CD14-positive monocyte (primary cell): ENCODE data around the gene SMIM13. TPM values are rescaled to one million over a fixed set of nuclear protein-coding genes. Genes with fewer than 3 reads are reported as not detected.

ENCODE experiments used
- DNase-seq, 3 donors: peaks; one replicate each; pipeline ENCODE4 v3.0.0-alpha.2; 2011 to 2022
- H2AFZ ChIP-seq: 2 replicates; pipeline ENCODE4 v1.6.0; 2012; ENCODE audit warnings: mild to moderate bottlenecking, low read depth, low read length, inconsistent platforms; ENCODE audit not compliant: insufficient read depth, poor library complexity, severe bottlenecking
- H3K27ac ChIP-seq, 2 donors: 1 replicate in 1 of 2; 2 replicates in 1 of 2; pipeline ENCODE4 v1.5.1; 2012 to 2013; ENCODE audit warnings: low read length in 2 of 2, control low read depth in 1 of 2, inconsistent platforms in 1 of 2, low read depth in 1 of 2, mild to moderate bottlenecking in 1 of 2
- H3K27me3 ChIP-seq, 2 donors: one replicate each; pipeline versions ENCODE4 v1.6.0 to v1.6.1; 2011 to 2013; ENCODE audit warnings: low read length in 2 of 2; ENCODE audit not compliant: control insufficient read depth in 2 of 2, insufficient read depth in 2 of 2
- H3K36me3 ChIP-seq, 2 donors: replicated peaks in 1 of 2; 1 replicate in 1 of 2; 2 replicates in 1 of 2; pipeline versions ENCODE4 v1.5.1 to v1.6.1; 2012 to 2013; ENCODE audit warnings: low read length in 2 of 2, control low read depth in 1 of 2, inconsistent platforms in 1 of 2, mild to moderate bottlenecking in 1 of 2; ENCODE audit not compliant: insufficient read depth in 2 of 2, control insufficient read depth in 1 of 2
- H3K4me1 ChIP-seq, 2 donors: 1 replicate in 1 of 2; 2 replicates in 1 of 2; pipeline versions ENCODE4 v1.5.1 to v1.6.1; 2012 to 2013; ENCODE audit warnings: low read length in 2 of 2, control low read depth in 1 of 2, inconsistent platforms in 1 of 2, mild to moderate bottlenecking in 1 of 2, moderate library complexity in 1 of 2; ENCODE audit not compliant: insufficient read depth in 2 of 2, control insufficient read depth in 1 of 2
- H3K4me2 ChIP-seq: replicated peaks from 2 replicates; pipeline ENCODE3; 2012; ENCODE audit warnings: low read length, moderate library complexity, mild to moderate bottlenecking; ENCODE audit not compliant: poor library complexity, severe bottlenecking; ENCODE audit errors: extremely low read depth
- H3K4me3 ChIP-seq, 3 experiments: fragments of 200-600 bp in 1 of 3; sonication (generic) in 1 of 3; replicated peaks in 1 of 3; 1 replicate in 2 of 3; 2 replicates in 1 of 3; pipeline ENCODE4 v1.5.1; 2011 to 2013; ENCODE audit warnings: low read length in 3 of 3, mild to moderate bottlenecking in 3 of 3, control low read depth in 2 of 3, low read depth in 2 of 3, inconsistent platforms in 1 of 3, moderate library complexity in 1 of 3
- H3K79me2 ChIP-seq: 2 replicates; pipeline ENCODE4 v1.6.0; 2012; ENCODE audit warnings: mild to moderate bottlenecking, control low read depth, inconsistent platforms, low read length, moderate library complexity; ENCODE audit not compliant: insufficient read depth
- H3K9ac ChIP-seq: 2 replicates; pipeline ENCODE4 v1.6.0; 2017; ENCODE audit warnings: low read length, mild to moderate bottlenecking; ENCODE audit not compliant: insufficient read depth, poor library complexity, severe bottlenecking
- H3K9me3 ChIP-seq, 2 donors: replicated peaks in 1 of 2; 1 replicate in 1 of 2; 2 replicates in 1 of 2; pipeline versions ENCODE4 v1.5.1 to v1.6.1; 2012 to 2013; ENCODE audit warnings: low read length in 2 of 2, control low read depth in 1 of 2; ENCODE audit not compliant: control insufficient read depth in 1 of 2, insufficient read depth in 1 of 2
- H4K20me1 ChIP-seq: 2 replicates; pipeline ENCODE4 v1.6.0; 2012; ENCODE audit warnings: mild to moderate bottlenecking, low read length, control low read depth, moderate library complexity; ENCODE audit not compliant: insufficient read depth
- H3K27ac Mint-ChIP-seq, 7 donors: one replicate each; pipeline ENCODE4 v1.8.0; 2020; ENCODE audit warnings: mild to moderate bottlenecking in 7 of 7, mixed read lengths in 7 of 7, moderate library complexity in 6 of 7, inconsistent platforms in 2 of 7
- H3K27me3 Mint-ChIP-seq, 3 donors: one replicate each; pipeline ENCODE4 v1.8.0; 2021 to 2022; ENCODE audit warnings: low read depth in 3 of 3, mild to moderate bottlenecking in 3 of 3, mixed read lengths in 3 of 3, moderate library complexity in 3 of 3, inconsistent platforms in 1 of 3
- H3K36me3 Mint-ChIP-seq, 2 donors: one replicate each; pipeline ENCODE4 v1.8.0; 2020; ENCODE audit warnings: mixed read lengths in 2 of 2, inconsistent platforms in 1 of 2, mild to moderate bottlenecking in 1 of 2
- H3K4me1 Mint-ChIP-seq: one replicate; pipeline ENCODE4 v1.8.0; 2020; ENCODE audit warnings: mild to moderate bottlenecking, mixed read lengths
- H3K4me3 Mint-ChIP-seq, 2 donors: one replicate each; pipeline ENCODE4 v1.8.0; 2020; ENCODE audit warnings: mild to moderate bottlenecking in 2 of 2, mixed read lengths in 2 of 2, moderate library complexity in 1 of 2
- H3K9me3 Mint-ChIP-seq, 7 donors: one replicate each; pipeline ENCODE4 v1.8.0; 2020 to 2022; ENCODE audit warnings: mixed read lengths in 7 of 7, mild to moderate bottlenecking in 6 of 7, moderate library complexity in 6 of 7, inconsistent platforms in 2 of 7
- WGBS: methylation state at CpG from one replicate; pipeline ENCODE4 v1.1.5; 2013; ENCODE audit warnings: missing lambda C conversion rate; ENCODE audit not compliant: insufficient coverage; 5-methylcytosine and 5-hydroxymethylcytosine counted together
- intact Hi-C, 2 donors: fragments of 100-400 bp; cut with micrococcal nuclease; formaldehyde crosslinking; loops; one replicate each; pipeline versions ENCODE4 v1.15.0 to v1.15.1; 2023
- polyA plus RNA-seq, 3 donors: library from polyadenylated mRNA; depleted of rRNA in 1 of 3; unstranded in 2 of 3; stranded (reverse) in 1 of 3; fragments of 300-500 nt in 2 of 3; fragments of >200 nt in 1 of 3; fragmentation: Illumina TruSeq in 2 of 3; gene quantifications; 1 replicate in 2 of 3; 2 replicates in 1 of 3; pipeline ENCODE4 v1.2.3, GENCODE V29; 2012 to 2021
- TF ChIP-seq, protein P1 (sequence below): fragments of 200-600 bp; IDR thresholded peaks from one replicate; pipeline ENCODE4 v1.8.0; 2022; ENCODE audit warnings: antibody characterized with exemption, mild to moderate bottlenecking

SMIM13 gene
- polyA plus RNA-seq, 3 donors, result 1.4 to 3.4 (median 2.4) TPM

DNA sequence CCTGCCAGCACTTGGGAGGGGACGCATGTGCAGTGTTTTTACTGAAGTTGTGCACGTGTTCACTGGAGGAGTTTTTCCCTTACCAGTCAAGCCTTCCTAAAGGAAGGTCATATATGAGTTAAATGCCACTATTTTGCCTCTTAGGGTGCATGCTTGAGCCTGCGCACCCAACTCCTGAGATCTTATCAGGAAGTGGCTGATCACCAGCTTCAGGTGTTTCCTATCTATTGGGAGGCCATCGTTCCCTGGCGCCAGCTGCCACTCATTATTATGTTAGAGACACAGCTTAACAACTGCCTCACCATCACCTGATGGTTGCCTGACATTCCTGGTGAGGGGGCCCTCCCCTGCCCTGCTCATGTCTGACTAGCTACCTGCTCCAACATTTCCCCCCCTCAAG lies 9.4 kb downstream of the SMIM13 start:
- Histone ChIP-seq H3K36me3 (no peaks in the 10 kb centered on the region), H3K4me3 (no peak overlapping the region), H3K79me2 (peaks cover 99% of the 10 kb centered on the region), H3K9me3 (peaks cover 0 to 9% of the 10 kb centered on the region in 2 donors), H4K20me1 (peaks cover 51% of the 10 kb centered on the region), H3K27me3 (no peaks in the 10 kb centered on the region), H3K27ac (no peak overlapping the region), H3K4me1 (no peaks in the 10 kb centered on the region), H3K9ac (no peak overlapping the region), H2AFZ (no peak overlapping the region), H3K4me2 (no peak overlapping the region)
- H3K27ac Mint-ChIP-seq, result no peak overlapping the region
- peaks cover 18 to 19% of the 10 kb centered on the region in 2 donors for H3K36me3 Mint-ChIP-seq
- H3K4me3 Mint-ChIP-seq, result no peak overlapping the region
- 71% methylated on average over 3 of the region's 5 CpGs for WGBS
- TF ChIP-seq, protein P1, sequence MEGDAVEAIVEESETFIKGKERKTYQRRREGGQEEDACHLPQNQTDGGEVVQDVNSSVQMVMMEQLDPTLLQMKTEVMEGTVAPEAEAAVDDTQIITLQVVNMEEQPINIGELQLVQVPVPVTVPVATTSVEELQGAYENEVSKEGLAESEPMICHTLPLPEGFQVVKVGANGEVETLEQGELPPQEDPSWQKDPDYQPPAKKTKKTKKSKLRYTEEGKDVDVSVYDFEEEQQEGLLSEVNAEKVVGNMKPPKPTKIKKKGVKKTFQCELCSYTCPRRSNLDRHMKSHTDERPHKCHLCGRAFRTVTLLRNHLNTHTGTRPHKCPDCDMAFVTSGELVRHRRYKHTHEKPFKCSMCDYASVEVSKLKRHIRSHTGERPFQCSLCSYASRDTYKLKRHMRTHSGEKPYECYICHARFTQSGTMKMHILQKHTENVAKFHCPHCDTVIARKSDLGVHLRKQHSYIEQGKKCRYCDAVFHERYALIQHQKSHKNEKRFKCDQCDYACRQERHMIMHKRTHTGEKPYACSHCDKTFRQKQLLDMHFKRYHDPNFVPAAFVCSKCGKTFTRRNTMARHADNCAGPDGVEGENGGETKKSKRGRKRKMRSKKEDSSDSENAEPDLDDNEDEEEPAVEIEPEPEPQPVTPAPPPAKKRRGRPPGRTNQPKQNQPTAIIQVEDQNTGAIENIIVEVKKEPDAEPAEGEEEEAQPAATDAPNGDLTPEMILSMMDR, result no peak
- peaks cover 0 to 2% (median 0%) of the 10 kb centered on the region in 3 donors for H3K27me3 Mint-ChIP-seq
- H3K9me3 Mint-ChIP-seq, result peaks cover 4 to 14% (median 7%) of the 10 kb centered on the region in 7 donors
- H3K4me1 Mint-ChIP-seq, result peaks cover 7% of the 10 kb centered on the region
- intact Hi-C loops, result no loop called here
- no peak for DNase-seq

DNA sequence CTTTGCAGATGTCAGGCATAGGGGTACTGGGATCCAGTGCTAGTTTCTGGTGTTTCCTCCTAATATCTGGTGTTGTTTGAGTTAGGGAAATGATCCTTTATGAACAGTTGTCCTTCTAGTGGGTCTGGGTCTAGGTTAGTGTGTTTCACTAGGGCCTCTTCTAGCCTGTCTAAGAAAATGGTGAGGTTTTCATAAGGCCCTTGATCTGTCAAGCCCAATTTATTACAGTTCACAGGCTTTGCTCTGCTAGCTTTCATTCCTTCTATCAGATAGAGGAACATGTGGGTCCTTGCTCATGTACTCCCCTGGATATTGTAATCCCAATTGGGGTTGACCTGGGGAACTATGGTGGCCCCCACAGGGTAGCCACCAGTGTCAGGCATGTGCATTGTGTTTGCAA lies 15.1 kb downstream of the SMIM13 start:
- peaks cover 85% of the 10 kb centered on the region for H3K79me2 ChIP-seq
- Mint-ChIP-seq H3K4me3 (no peak overlapping the region), H3K27ac (peak overlapping the region in 1 of 7 donors; percentile 7), H3K36me3 (peaks cover 0 to 4% of the 10 kb centered on the region in 2 donors), H3K27me3 (peaks cover 0 to 2% (median 2%) of the 10 kb centered on the region in 3 donors), H3K4me1 (peaks cover 22% of the 10 kb centered on the region), H3K9me3 (peaks cover 0 to 2% (median 0%) of the 10 kb centered on the region in 7 donors)
- H3K9me3 ChIP-seq, result no peaks in the 10 kb centered on the region
- peaks cover 8 to 12% of the 10 kb centered on the region in 2 donors for H3K4me1 ChIP-seq
- H4K20me1 ChIP-seq, result peaks cover 74% of the 10 kb centered on the region
- no peak overlapping the region for H2AFZ ChIP-seq
- H3K4me3 ChIP-seq, result no peak overlapping the region
- H3K9ac ChIP-seq, result no peak overlapping the region
- TF ChIP-seq, protein P1, result no peak
- H3K27me3 ChIP-seq, result no peaks in the 10 kb centered on the region
- H3K4me2 ChIP-seq, result no peak overlapping the region
- intact Hi-C loops, result no loop called here
- no peak for DNase-seq
- H3K27ac ChIP-seq, result no peak overlapping the region
- H3K36me3 ChIP-seq, result no peaks in the 10 kb centered on the region
